ENCODE data around the gene SNX11.

DNA sequence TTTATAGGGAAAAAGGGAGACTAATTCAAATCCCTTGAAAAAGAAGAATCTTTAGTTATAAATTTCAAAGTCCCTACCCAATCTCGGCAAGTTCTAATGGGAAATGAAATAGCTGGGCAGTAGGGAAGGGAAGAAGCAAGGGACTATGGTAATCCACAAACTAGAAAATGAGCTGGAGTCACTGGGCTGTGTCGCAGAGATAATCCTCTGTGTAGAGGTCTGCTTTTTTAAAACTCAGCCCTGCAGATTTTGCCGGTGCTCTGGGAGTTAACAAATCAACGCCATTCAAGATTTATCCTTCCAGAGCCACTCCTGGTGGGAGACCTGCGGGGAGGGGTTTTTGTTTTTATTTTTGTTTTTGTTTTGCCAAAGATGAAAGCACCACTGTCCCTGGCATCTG lies 20.8 kb downstream of the SNX11 start:
- TF ChIP-seq, protein P1, sequence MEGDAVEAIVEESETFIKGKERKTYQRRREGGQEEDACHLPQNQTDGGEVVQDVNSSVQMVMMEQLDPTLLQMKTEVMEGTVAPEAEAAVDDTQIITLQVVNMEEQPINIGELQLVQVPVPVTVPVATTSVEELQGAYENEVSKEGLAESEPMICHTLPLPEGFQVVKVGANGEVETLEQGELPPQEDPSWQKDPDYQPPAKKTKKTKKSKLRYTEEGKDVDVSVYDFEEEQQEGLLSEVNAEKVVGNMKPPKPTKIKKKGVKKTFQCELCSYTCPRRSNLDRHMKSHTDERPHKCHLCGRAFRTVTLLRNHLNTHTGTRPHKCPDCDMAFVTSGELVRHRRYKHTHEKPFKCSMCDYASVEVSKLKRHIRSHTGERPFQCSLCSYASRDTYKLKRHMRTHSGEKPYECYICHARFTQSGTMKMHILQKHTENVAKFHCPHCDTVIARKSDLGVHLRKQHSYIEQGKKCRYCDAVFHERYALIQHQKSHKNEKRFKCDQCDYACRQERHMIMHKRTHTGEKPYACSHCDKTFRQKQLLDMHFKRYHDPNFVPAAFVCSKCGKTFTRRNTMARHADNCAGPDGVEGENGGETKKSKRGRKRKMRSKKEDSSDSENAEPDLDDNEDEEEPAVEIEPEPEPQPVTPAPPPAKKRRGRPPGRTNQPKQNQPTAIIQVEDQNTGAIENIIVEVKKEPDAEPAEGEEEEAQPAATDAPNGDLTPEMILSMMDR (conservative IDR thresholded peaks at IDR 0.05; ENCODE audit: low read length), result no peak
- TF ChIP-seq EZH2phosphoT487 (IDR thresholded peaks at IDR 0.05; ENCODE audit: borderline replicate concordance, low read depth, low read length), result no peak

Data from OCI-LY7 (cell line).